HepG2 (cell line): ENCODE data around the gene CDH12. TPM values are rescaled to one million over a fixed set of nuclear protein-coding genes. Genes with fewer than 3 reads are reported as not detected.

ENCODE experiments used
- ATAC-seq: fragments of 200-7000 bp; cut with Tn5 transposase; 3 replicates; pipeline ENCODE4 v1.9.1; 2020; ENCODE audit warnings: mild to moderate bottlenecking, moderate library complexity
- BruUV-seq: library from RNA; stranded (reverse); fragments of 400-500 nt; replicated peaks from 2 replicates; lab custom pipeline; 2021; lab: Mats Ljungman, UMichigan
- CTCF ChIA-PET: fragments of 300-600 bp; formaldehyde crosslinking; extraction: SDS; loops from one replicate; lab custom pipeline; 2021; ENCODE audit warnings: low total read pairs, inconsistent platforms, low intra/inter-chr PET ratio; lab: Yijun Ruan, JAX
- POLR2A ChIA-PET: fragments of 350-600 bp; sonication (Branson Sonifier 250); formaldehyde crosslinking; loops from one replicate; lab custom pipeline; 2020; ENCODE audit warnings: antibody characterized with exemption, inconsistent platforms; lab: Yijun Ruan, JAX
- DNase-seq: peaks from one replicate; pipeline ENCODE4 v3.0.0-alpha.2; 2015; ENCODE audit warnings: low spot score
- FAIRE-seq: peaks from 3 replicates; lab custom pipeline; 2011; peaks lifted over from hg19 to GRCh38; lab: Jason Lieb, UNC
- H2AFZ ChIP-seq: one replicate; pipeline ENCODE4 v1.6.1; 2011; ENCODE audit warnings: low read length, inconsistent platforms
- H3K27ac ChIP-seq: fragments of 300-600 bp; 3 replicates; pipeline ENCODE4 v1.8.0; 2011; ENCODE audit warnings: mixed run types, mild to moderate bottlenecking, mixed read lengths, low read length, inconsistent platforms; ENCODE audit not compliant: insufficient read depth; ENCODE audit errors: extremely low read length
- H3K27me3 ChIP-seq, 2 experiments: fragments of 200-600 bp in 1 of 2; 2 replicates in 1 of 2; 3 replicates in 1 of 2; pipeline versions ENCODE4 v1.6.0 to v1.8.0; 2011; ENCODE audit warnings: low read length in 2 of 2, mild to moderate bottlenecking in 2 of 2, moderate library complexity in 2 of 2, inconsistent platforms in 1 of 2; ENCODE audit not compliant: insufficient read depth in 2 of 2, control insufficient read depth in 1 of 2
- H3K36me3 ChIP-seq, 2 experiments: fragments of 200-600 bp in 1 of 2; replicated peaks in 1 of 2; 2 replicates in 1 of 2; 3 replicates in 1 of 2; pipeline versions ENCODE4 v1.5.1 to v1.8.0; 2011; ENCODE audit warnings: low read length in 2 of 2, inconsistent platforms in 1 of 2; ENCODE audit not compliant: insufficient read depth in 2 of 2, control insufficient read depth in 1 of 2
- H3K4me1 ChIP-seq: 2 replicates; pipeline ENCODE4 v1.5.1; 2012; ENCODE audit warnings: low read length, inconsistent platforms; ENCODE audit not compliant: insufficient read depth
- H3K4me2 ChIP-seq: 2 replicates; pipeline ENCODE4 v1.6.0; 2011; ENCODE audit warnings: low read depth, low read length, inconsistent platforms
- H3K4me3 ChIP-seq, 3 experiments: fragments of 200-600 bp in 1 of 3; sonication (generic), shearing (Covaris generic) in 1 of 3; replicated peaks in 1 of 3; 2 replicates each; pipeline ENCODE4 v1.5.1; 2011 to 2016; ENCODE audit warnings: low read length in 3 of 3, inconsistent platforms in 2 of 3, low read depth in 2 of 3, mild to moderate bottlenecking in 2 of 3, control low read depth in 1 of 3, mixed read lengths in 1 of 3; ENCODE audit not compliant: insufficient read depth in 1 of 3
- H3K79me2 ChIP-seq: one replicate; pipeline ENCODE4 v1.6.1; 2011; ENCODE audit warnings: low read length, inconsistent platforms; ENCODE audit not compliant: insufficient read depth
- H3K9ac ChIP-seq: 2 replicates; pipeline ENCODE4 v1.6.0; 2011; ENCODE audit warnings: mild to moderate bottlenecking, low read depth, low read length, inconsistent platforms; ENCODE audit not compliant: insufficient read depth
- H3K9me3 ChIP-seq: 2 replicates; pipeline ENCODE4 v1.5.1; 2012; ENCODE audit warnings: mild to moderate bottlenecking, low read length
- H4K20me1 ChIP-seq: 2 replicates; pipeline ENCODE4 v1.6.0; 2011; ENCODE audit warnings: inconsistent platforms, mild to moderate bottlenecking, low read length, moderate library complexity; ENCODE audit not compliant: insufficient read depth
- ASH2L ChIP-seq: fragments of 300-600, 200-600 bp; sonication (generic); IDR thresholded peaks from 2 replicates; pipeline ENCODE4 v1.7.0; 2017; ENCODE audit warnings: low read depth, mild to moderate bottlenecking, moderate library complexity, mixed read lengths, low read length; ENCODE audit not compliant: insufficient read length
- ERF ChIP-seq: IDR thresholded peaks from 2 replicates; pipeline ENCODE4 v1.6.1; 2018; ENCODE audit warnings: missing biosample characterization, missing genetic modification reagents
- ISX ChIP-seq: sonication (generic); formaldehyde crosslinking; conservative IDR thresholded peaks from 2 replicates; pipeline ENCODE4 v1.5.0; 2020; ENCODE audit warnings: missing genetic modification reagents
- NFE2L2 ChIP-seq: fragments of 150-350 bp; IDR thresholded peaks from 2 replicates; pipeline ENCODE4 v1.6.1; 2014; ENCODE audit warnings: low read length
- NR1H2 ChIP-seq: sonication (generic); formaldehyde crosslinking; IDR thresholded peaks from 2 replicates; pipeline ENCODE4 v1.8.1; 2022; ENCODE audit warnings: low read depth, missing genetic modification reagents, borderline replicate concordance
- SOX13 ChIP-seq, 3 experiments: fragments of 450-650 bp in 1 of 3; sonication (generic) in 1 of 3; formaldehyde crosslinking in 1 of 3; IDR thresholded peaks in 2 of 3; conservative IDR thresholded peaks in 1 of 3; 2 replicates each; pipeline versions ENCODE4 v1.5.0 to v1.6.1; 2016 to 2020; ENCODE audit warnings: antibody characterized with exemption in 1 of 3, mild to moderate bottlenecking in 1 of 3, missing compliant biosample characterization in 1 of 3, missing genetic modification reagents in 1 of 3, moderate library complexity in 1 of 3
- SP1 ChIP-seq, 2 experiments: fragments of 450-650 bp in 1 of 2; sonication (generic) in 1 of 2; formaldehyde crosslinking in 1 of 2; IDR thresholded peaks; 2 replicates each; pipeline versions ENCODE4 v1.4.0 to v1.6.1; 2016 to 2020; ENCODE audit warnings: missing genetic modification reagents in 1 of 2
- TBX3 ChIP-seq: fragments of 450-650 bp; IDR thresholded peaks from 2 replicates; pipeline ENCODE4 v1.6.1; 2017; ENCODE audit warnings: antibody characterized with exemption, mild to moderate bottlenecking, inconsistent platforms, borderline replicate concordance
- TGIF2 ChIP-seq: IDR thresholded peaks from 2 replicates; pipeline ENCODE4 v1.6.1; 2016; ENCODE audit warnings: control low read depth, missing compliant biosample characterization
- XBP1 ChIP-seq: sonication (generic); formaldehyde crosslinking; IDR thresholded peaks from 2 replicates; pipeline ENCODE4 v1.5.0; 2020; ENCODE audit warnings: missing genetic modification reagents
- XRCC5 ChIP-seq: fragments of 200-400 bp; formaldehyde crosslinking; optimal IDR thresholded peaks from 2 replicates; pipeline ENCODE3; 2017; ENCODE audit warnings: mild to moderate bottlenecking, low read length
- ZBTB26 ChIP-seq: IDR thresholded peaks from 2 replicates; pipeline ENCODE4 v1.6.1; 2016; ENCODE audit warnings: missing compliant biosample characterization, missing genetic modification reagents, borderline replicate concordance
- ZNF225 ChIP-seq: sonication (generic); formaldehyde crosslinking; IDR thresholded peaks from 2 replicates; pipeline ENCODE4 v1.4.0; 2020; ENCODE audit warnings: mild to moderate bottlenecking, missing genetic modification reagents
- ZNF260 ChIP-seq: sonication (generic); formaldehyde crosslinking; IDR thresholded peaks from 2 replicates; pipeline ENCODE4 v1.4.0; 2020; ENCODE audit warnings: missing genetic modification reagents, low read depth, mild to moderate bottlenecking, borderline replicate concordance
- ZNF318 ChIP-seq: sonication (generic); formaldehyde crosslinking; IDR thresholded peaks from 2 replicates; pipeline ENCODE4 v1.4.0; 2020; ENCODE audit warnings: mild to moderate bottlenecking, missing genetic modification reagents
- ZNF562 ChIP-seq: sonication (generic); formaldehyde crosslinking; IDR thresholded peaks from 2 replicates; pipeline ENCODE4 v1.8.0; 2022; ENCODE audit warnings: missing genetic modification reagents, borderline replicate concordance
- ZNF790 ChIP-seq: sonication (generic); formaldehyde crosslinking; IDR thresholded peaks from 2 replicates; pipeline ENCODE4 v1.8.0; 2022; ENCODE audit warnings: missing genetic modification reagents, mild to moderate bottlenecking, borderline replicate concordance
- WGBS: methylation state at CpG from one replicate; pipeline ENCODE4 v1.1.6; 2017; ENCODE audit warnings: low lambda C conversion rate; 5-methylcytosine and 5-hydroxymethylcytosine counted together
- in situ Hi-C: cut with HindIII; loops from 2 replicates; pipeline ENCODE4 v1.10.0; 2017; ENCODE audit warnings: low pct_unique_long_range_greater_than_20kb; ENCODE audit not compliant: extremely low pct_ligation_motif_present
- intact Hi-C: fragments of 100-400 bp; cut with micrococcal nuclease; formaldehyde crosslinking; loops from one replicate; pipeline ENCODE4 v1.10.0; 2022; ENCODE audit not compliant: unreplicated experiment
- polyA plus RNA-seq, 8 experiments: library from polyadenylated mRNA; depleted of rRNA in 3 of 8; stranded (reverse) in 7 of 8; unstranded in 1 of 8; fragments of >200 nt; fragmentation: Illumina TruSeq in 4 of 8; extraction: Trizol in 4 of 8; gene quantifications; 2 replicates each; pipeline versions ENCODE4 v1.2.1 to v1.2.3, GENCODE V29; 2011 to 2016; ENCODE audit warnings: low read depth in 4 of 8, missing spikeins in 1 of 8, mixed read lengths in 1 of 8; ENCODE audit not compliant: insufficient read depth in 1 of 8
- total RNA-seq, 5 experiments: library from RNA; depleted of rRNA; stranded (reverse); fragments of >200 nt; fragmentation: Illumina TruSeq; extraction: Trizol; gene quantifications; 2 replicates each; pipeline ENCODE4 v1.2.3, GENCODE V29; 2016; ENCODE audit warnings: low read depth in 1 of 5

CDH12 gene
- total and polyA plus RNA-seq, 2 of the 13 experiments (the other 11 are each of a cell fraction or from before 2014, with no cell fraction given), result not detected

- Histone ChIP-seq H3K9ac (no peak overlapping the region), H3K27ac (no peak overlapping the region), H3K79me2 (no peaks in the 10 kb centered on the region), H3K36me3 (no peaks in the 10 kb centered on the region), H3K4me3 (no peak overlapping the region), H3K4me2 (no peak overlapping the region), H2AFZ (no peak overlapping the region), H3K4me1 (no peaks in the 10 kb centered on the region), H3K9me3 (peaks cover 10% of the 10 kb centered on the region), H4K20me1 (no peaks in the 10 kb centered on the region), H3K27me3 (no peaks in the 10 kb centered on the region)
- no TSS peak for BruUV-seq
- ATAC-seq (no peak), DNase-seq (no peak), FAIRE-seq (no peak)
- ChIA-PET POLR2A (no interaction called here), CTCF (no interaction called here)
- 0% methylated on average over 1 of the region's 1 CpG for WGBS
- intact Hi-C loops (no loop called here), in situ Hi-C loops (no loop called here)
- TF ChIP-seq TGIF2 (CRISPR knock-in tag) (no peak), ZNF790 (CRISPR knock-in tag) (no peak), ASH2L (no peak), ZNF260 (CRISPR knock-in tag) (no peak), ZNF562 (no peak), SP1 (IDR thresholded peaks at IDR 0.05) (no peak), SP1 (CRISPR knock-in tag; IDR thresholded peaks at IDR 0.05) (no peak), TBX3 (no peak), ERF (no peak), ISX (CRISPR knock-in tag) (no peak), NFE2L2 (no peak), ZNF225 (CRISPR knock-in tag) (no peak), XBP1 (CRISPR knock-in tag) (no peak), NR1H2 (CRISPR knock-in tag) (no peak), ZNF318 (no peak), ZBTB26 (CRISPR knock-in tag) (no peak), SOX13 (IDR thresholded peaks at IDR 0.05) (no peak), SOX13 (CRISPR knock-in tag; conservative IDR thresholded peaks at IDR 0.05 in 1 of 2, IDR thresholded peaks at IDR 0.05 in 1 of 2) (no peak), XRCC5 (no peak)
These were observed 259.6 kb downstream of the CDH12 start for GRCh38 chr5:22593592-22593991.
